ENCODE results near the gene MRPS34.

MRPS34 gene

DNA sequence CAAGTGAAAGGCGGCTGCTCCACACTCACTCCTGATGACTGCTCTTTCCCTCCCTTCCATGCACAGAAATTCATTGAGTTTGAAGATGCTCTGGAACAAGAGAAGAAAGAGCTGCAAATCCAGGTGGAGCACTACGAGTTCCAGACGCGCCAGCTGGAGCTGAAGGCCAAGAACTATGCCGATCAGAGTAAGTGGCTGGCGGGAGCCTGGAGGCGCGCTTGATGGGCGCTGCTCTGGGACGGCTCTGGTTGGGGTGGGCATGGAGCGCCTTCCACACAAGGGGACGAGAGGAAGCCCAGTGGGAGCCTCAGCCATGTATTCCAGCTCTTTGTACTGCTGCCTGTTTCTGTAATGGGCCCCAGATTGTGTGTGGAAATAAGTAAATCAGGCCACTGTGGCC, 48.4 kb downstream of the MRPS34 start:
- DNase-seq: no peak

DNA sequence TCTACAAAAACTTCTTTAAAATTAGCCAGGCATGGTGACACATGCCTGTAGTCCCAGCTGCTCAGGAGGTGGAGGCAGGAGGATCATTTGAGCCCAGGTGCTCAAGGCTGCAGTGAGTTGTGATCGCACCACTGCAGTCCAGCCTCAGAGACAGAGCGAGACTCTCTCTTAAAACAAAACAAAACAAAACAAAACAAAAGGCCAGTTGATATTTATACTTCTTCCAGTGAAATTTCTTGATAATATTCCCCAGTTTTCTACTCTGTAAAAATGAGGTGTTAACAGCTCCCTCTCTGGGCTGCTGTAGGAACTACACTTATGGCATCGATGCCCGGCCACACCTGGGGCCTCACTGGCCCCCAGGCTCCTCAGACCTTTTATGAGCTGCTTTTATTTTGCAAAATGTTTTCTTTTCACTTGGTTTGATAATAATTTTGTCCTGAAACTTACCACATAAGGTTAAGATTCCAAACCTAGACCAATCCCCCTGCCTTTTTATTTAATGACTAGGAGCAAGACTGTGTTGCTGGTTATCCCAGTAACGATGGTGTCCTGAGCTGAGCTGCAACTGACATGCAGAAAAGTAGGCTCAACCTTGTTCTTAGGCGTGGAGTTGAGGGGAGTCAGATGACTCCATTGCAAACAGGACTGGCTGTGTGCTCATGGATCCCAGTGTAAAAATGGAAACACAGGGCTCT, 49.3 kb downstream of the MRPS34 start:
- no peak for DNase-seq
